GM12874 (cell line): ENCODE data around the gene DENND5B.

ENCODE experiments used
- TF ChIP-seq, protein P1 (sequence below): IDR thresholded peaks from 2 replicates; pipeline ENCODE4 v1.5.1; 2011; ENCODE audit warnings: low read depth, mild to moderate bottlenecking, control low read depth, low read length, moderate library complexity; ENCODE audit not compliant: insufficient read depth

DENND5B gene

GRCh38 chr12:31405021-31405420 is 185.9 kb downstream of the DENND5B start:
- TF ChIP-seq, protein P1, sequence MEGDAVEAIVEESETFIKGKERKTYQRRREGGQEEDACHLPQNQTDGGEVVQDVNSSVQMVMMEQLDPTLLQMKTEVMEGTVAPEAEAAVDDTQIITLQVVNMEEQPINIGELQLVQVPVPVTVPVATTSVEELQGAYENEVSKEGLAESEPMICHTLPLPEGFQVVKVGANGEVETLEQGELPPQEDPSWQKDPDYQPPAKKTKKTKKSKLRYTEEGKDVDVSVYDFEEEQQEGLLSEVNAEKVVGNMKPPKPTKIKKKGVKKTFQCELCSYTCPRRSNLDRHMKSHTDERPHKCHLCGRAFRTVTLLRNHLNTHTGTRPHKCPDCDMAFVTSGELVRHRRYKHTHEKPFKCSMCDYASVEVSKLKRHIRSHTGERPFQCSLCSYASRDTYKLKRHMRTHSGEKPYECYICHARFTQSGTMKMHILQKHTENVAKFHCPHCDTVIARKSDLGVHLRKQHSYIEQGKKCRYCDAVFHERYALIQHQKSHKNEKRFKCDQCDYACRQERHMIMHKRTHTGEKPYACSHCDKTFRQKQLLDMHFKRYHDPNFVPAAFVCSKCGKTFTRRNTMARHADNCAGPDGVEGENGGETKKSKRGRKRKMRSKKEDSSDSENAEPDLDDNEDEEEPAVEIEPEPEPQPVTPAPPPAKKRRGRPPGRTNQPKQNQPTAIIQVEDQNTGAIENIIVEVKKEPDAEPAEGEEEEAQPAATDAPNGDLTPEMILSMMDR = no peak

DNA sequence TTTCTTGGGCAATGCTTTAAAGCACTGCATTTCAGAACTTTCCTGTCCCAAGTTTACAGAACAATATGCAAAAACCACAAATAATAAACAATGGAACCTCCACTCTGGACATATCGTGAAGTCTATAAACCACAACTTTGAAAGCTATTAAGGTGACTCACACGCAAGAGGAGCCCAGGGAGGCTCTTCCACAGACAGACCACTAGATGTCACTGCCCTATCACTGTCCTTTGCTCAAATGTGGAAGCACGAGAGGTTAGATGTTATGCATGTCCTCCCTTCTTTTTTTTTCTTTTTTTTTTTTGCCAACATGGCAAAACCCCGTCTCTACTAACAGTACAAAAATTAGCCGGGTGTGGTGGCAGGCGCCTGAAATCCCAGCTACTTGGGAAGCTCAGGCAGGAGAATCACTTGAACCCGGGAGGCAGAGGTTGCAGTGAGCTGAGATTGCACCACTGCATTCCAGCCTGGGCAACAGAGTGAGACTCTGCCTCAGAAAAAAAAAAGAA is 187.8 kb downstream of the DENND5B start:
- TF ChIP-seq, protein P1 = peak; percentile 82

DNA sequence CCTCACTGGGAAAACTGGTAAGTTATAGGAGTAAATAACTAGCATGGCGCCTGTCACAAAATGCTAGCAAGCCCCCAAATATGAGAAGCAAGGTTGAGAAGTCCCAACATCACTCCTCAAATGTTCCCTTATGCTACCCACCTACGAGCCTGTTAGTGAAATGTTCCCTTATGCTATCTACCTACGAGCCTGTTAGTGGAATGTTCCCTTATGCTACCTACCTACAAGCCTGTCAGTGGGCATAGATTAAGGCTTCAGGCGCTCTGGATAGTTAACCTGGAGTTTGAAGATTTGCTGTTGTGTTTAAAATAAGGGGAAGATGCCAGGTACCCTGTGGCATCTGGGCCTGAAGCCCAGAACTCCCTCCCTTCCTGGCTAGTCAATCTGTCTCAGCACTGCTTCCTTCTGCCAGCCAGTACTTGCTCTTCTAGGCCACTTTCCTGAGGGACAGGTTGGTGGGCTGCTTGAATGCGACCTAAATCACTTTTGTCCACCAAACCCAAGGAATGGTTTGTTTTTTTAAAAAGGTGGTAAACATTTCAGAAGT is 197.9 kb downstream of the DENND5B start:
- TF ChIP-seq, protein P1 = no peak

- TF ChIP-seq, protein P1 = no peak
Observed at GRCh38 chr12:31390991-31391390, 199.9 kb downstream of the DENND5B start.

DNA sequence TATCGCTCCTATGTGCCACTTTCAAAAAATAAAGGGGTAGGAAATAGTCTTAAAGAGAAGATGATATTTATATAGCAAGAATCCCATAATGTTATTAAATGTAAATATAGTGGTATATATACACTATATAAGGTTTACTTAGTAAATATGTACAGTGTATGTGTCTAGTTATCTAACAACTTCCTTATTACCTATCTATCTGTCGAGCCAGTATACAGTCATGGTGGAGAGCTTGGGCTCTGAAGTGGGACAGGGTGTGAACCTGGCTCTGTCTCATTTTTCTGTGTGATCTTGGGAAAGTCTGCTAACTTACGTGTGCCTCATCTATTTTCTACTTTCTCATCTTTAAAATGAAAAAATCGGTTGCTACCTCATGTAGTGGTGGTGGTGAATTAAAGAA is 202.2 kb downstream of the DENND5B start:
- TF ChIP-seq, protein P1 = no peak

GRCh38 chr12:31387466-31387865 is 203.5 kb downstream of the DENND5B start:
- TF ChIP-seq, protein P1 = no peak

DNA sequence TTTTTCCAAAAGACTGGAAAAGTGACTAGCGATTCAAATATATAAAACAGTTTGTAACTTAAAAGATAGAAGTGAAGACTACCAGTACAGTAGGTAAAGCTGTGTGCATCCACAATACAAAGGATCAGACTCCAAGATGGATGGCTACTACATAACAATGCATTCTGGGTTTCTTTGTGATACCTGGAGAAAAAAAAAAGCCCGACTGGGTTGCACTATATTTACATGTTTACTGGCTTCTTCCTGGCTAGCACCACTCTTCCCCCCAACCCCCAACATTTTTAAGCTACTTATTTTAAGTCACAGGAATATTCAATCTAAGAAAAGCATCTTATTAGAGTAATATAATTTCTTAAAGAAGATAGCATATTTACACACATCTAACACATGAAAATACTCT is 203.9 kb downstream of the DENND5B start:
- TF ChIP-seq, protein P1 = no peak
